Stimulated activated CD4-positive, alpha-beta T cell treated with anti-CD3 and anti-CD28 coated beads, Interleukin-12 subunit alpha, Interleukin-12 subunit beta, amount 100 ng/mL, for 24 hours (primary cell): ENCODE results near the gene ARMC6.
"Not testable (repeated sequence)": the region's sequence is repeated elsewhere in the genome, so short reads cannot be mapped to it uniquely, and the experiment has no call there.

ENCODE experiments used
- DNase-seq, 2 experiments: peaks; one replicate each; pipeline ENCODE4 v3.0.0-alpha.2; 2020; ENCODE audit warnings: low read depth in 2 of 2

Gene ARMC6

GRCh38 chr19:19074196-19074882 is 40.9 kb downstream of the ARMC6 start:
- DNase-seq, result no peak

DNA sequence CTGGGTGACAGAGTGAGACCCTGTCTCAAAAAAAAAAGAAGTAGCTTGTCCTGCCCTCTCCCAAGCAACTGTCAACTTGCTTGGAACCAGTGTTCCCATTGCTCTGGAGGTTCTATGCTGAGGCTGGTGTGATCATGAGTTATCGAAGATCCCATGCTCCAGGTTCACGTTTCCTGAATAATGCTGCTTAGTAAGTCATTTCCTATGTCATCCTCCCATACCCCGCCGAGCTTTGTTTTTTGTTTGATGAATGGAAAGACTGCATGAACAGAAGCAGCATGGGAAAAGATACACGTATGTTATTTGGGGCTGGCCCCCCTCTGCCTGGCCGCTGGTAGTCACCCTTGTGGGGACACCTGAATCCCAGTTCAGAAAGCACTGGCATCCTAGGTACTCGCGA is 41.7 kb downstream of the ARMC6 start:
- DNase-seq, result no peak

- DNase-seq, result no peak
These were observed 43.1 kb downstream of the ARMC6 start for GRCh38 chr19:19076476-19076875.

DNA sequence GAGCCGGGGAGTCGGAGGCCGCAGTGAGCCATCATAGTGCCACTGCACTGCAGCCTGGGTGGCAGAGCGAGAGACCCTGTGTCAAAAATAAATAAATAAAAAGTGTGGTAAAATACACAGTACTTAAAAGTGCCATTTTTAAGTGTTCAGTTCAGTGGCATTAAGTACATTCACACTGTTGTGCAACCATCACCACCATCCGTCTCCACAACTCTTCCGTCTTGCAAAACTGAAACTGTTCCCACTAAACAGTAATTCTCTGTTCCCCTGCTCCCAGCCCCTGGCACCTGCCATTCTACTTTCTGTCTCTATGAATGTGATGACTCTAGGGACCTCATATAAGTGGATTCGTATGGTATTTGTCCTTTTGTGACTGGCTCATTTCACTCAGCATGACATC is 43.7 kb downstream of the ARMC6 start:
- no peak for DNase-seq

DNA sequence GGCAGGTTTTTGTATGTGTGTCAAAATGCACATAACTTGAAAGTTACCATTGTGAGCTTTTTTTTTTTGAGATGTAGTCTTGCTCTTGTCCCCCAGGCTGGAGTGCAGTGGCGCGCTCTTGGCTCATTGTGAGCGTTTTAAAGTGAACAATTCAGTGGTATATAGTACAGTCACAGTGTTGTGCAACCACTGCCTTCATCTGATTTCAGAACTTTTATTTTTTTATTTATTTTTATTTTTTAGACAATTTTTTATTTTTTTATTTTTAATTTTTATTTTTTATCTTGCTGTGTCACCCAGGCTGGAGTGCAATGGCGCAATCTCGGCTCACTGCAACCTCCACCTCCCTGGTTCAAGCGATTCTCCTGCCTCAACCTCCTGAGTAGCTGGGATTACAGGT is 45.4 kb downstream of the ARMC6 start:
- no peak for DNase-seq

DNA sequence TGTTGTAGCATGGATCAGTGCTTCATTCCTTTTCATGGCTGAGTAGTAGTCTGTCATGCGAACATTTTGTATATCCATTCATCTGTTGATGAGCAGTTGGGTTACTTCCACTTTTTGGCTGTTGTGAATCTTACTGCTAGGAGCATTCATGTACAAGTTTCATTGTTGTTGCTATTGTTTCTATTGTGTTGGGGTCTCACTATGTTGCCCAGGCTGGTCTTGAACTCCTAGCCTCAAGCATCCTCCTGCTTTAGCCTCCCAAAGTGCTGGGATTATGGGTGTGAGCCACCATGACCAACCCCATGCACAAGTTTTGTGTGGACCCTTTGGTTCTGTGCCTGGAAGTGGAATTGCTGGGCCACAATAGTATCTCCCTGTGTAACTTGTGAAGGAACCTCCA is 46.2 kb downstream of the ARMC6 start:
- no peak for DNase-seq

- DNase-seq, result no peak
These were observed 48.3 kb downstream of the ARMC6 start for GRCh38 chr19:19081642-19082151.

DNA sequence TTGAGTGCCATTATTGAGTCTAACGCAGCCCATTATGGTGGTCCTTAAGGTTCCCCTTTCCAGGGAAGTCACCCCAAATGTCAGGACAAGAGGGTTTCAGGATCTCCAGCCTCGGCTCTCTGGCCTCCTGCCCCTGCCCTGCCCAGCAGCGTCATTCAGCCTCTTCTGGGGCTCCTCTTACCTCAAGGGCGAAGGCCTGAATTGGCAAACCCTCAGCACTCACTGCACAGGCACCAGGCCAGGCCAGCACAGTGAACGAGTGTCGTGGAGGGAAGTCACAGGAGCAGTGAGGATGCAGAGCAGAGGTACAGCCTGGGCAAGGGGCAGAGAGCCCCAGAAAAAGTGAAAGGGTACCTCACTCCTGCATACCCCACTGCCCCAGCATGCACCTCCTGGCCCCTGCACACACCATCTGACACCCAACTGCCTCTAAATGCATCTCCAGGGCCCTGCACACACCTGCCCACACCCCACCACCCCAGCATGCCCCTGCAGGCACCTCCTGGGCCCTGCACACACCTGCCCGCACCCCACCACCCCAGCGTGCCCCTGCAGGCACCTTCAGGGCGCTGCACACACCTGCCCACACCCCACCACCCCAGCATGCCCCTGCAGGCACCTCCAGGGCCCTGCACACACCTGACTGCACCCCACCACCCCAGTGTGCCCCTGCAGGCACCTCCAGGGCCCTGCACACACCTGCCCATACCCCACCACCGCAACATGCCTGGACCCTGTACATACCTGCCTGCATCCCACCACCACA is 50.2 kb downstream of the ARMC6 start:
- DNase-seq, result no peak

GRCh38 chr19:19087676-19088075 is 54.3 kb downstream of the ARMC6 start:
- DNase-seq, result no peak

DNA sequence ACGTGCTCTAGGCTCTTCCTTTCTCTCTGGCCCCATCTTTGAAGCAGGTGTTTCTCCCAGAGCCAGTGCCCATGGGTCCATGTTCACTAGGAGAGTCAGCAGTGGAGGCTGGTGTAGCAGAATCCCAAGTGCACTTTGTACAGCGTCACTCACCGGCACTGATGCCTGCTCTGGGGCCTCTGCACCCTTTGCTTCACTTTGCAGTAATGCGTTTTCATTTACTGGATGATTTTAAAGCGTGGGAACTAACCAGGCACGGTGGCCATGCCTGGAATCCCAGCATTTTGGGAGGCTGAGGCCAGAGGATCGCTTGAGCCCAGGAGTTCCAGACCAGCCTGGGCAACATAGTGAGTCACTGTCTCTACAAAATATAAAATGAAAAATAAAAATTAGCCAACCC is 61.1 kb downstream of the ARMC6 start:
- DNase-seq, result no peak

DNA sequence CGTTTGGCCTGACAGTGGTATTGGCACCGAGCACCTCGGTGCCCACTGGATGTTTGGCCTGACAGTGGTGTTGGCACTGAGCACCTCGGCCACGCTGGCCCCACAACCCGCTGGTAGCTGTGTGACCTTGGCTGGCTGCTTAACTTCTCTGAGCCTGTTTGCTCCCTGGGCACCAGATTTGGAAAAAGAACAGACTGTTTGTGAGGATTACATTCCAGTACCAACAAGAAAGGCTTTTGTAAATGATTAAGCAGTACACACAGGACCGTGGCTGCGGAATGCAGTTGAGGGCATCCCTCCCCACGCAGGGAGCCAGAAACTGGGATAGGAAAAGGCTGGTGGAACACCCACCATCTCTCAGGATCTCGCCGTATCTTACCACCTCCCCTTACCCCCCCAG is 62.3 kb downstream of the ARMC6 start:
- DNase-seq, result no peak

DNA sequence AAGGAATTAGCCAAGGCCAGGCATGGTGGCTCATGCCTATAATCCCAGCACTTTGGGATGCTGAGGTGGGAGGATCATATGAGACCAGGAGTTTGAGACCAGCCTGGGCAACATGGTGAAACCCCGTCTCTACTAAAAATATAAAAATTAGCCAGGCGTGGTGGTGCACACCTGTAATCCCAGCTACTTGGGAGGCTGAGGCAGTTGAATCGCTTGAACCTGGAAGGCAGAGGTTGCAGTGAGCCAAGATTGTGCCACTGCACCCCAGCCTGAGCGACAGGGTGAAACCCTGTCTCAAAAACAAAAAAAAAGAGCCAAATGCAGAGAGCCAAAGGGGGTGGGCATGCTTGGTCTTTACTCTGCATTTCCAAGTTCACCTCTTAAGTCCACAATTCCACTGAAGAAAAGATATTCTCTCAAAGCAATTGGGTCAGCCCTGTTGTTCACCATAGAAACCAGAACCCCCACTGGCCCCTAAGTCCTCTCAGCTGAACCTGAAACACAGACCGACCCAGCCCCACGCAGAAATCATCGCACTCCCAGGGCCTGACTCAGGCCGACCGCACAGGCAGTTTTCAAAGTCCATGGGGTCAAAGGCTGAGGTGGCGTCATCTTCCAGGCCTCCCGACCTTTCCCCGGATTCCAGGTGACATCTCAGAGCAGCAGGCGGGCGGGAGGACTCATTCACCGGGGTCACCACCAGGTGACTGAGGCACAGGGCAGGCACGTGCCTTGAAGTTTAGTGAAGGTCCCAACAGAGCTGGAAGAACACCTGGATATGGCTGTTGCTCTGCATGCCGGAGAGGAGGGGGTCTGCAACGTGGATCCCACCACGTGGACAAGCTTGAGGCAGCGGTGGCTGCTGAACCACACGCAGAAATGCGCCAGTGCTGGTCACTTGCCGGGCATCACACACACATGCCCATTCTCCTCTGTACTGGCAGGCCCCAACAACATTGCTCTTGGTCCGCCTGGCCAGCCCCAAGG is 63.5 kb downstream of the ARMC6 start:
- no peak for DNase-seq

DNA sequence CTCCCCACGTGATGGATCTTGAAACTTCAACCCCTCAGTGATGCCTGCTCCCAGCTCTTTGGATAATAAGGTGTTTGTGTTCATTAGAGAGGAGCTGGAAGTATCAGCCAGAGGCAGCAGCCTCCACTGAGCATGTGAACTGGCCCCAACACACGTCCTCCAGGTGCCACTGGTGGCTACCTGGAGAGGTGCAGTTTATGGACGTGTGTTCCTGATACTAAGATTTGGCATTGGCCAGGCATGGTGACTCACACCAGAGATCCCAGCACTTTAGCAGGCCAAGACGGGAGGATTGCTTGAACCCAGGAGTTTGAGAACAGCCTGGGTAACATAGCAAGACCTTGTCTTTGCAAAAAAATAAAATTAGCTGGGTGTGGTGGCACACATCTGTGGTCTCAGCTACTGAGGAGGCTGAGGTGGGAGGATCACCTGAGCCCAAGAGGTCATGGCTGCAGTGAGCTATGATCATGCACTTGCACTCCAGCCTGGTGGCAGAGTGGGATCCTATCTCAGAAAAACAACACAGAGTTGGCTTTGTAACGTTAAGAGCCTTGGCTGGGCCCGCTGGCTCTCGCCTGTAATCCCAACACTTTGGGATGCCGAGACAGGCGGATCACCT is 64.8 kb downstream of the ARMC6 start:
- DNase-seq, result no peak

DNA sequence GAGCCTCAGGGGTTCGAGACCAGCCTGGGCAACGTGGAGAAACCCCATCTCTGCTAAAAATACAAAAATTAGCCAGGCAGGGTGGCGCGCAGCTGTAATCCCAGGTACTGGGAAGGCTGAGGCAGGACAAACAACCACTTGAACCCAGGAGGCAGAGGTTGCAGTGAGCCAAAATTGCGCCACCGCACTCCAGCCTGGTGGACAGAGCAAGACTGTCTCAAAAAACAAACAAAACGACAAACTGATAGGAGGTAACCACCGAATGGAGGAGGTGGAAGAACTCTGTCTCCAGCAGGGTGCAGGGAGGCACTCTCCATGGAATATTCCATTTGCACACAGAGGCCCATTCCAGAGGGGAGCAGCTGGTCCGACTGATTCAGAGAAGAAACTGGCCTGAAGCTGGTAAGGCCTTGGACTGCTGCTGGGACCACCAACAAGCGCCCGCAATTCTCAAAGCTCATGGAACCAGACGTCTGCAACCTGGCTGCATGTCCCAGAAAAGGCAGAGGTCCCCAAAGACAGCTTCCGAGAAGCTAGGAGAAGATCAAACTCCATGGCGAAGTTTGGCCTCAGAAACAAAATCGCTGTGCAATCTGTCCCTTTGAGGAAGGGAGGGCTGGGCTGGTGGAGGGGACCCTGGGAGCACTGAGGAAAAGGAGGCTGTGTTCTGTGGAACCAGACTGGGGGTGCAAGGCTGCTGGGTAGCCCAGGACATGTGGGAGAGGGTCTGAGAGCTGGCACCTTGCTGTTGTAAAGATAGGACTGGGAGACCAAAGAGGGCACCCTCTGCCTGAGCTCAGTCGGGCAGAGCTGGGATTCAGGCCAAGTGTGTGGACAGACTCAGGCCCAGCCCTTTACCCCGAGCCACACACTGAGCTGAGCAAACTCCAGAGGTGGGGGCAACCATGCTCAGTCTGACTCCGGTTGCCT is 65.6 kb downstream of the ARMC6 start:
- no peak for DNase-seq

DNA sequence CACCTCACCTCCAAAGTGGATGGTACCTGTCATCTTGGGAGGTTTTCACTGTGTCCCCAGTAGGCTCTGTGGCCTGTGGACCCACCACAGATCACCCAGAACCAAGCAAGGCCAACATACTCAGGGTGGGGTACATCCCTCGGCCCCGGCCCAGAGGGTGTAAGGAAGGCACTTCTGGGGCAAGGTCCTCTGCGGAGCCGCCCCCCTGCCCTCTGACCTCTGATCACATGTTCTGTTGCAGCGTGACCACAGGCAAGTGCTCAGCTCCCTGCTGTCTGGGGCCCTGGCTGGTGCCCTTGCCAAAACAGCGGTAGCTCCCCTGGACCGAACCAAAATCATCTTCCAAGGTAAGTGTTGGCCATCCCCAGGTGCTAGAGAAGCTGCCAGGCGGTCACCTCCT is 68.1 kb downstream of the ARMC6 start:
- DNase-seq, result no peak

- not testable (repeated sequence) for DNase-seq
These were observed 69.2 kb downstream of the ARMC6 start for GRCh38 chr19:19102566-19102965.

DNA sequence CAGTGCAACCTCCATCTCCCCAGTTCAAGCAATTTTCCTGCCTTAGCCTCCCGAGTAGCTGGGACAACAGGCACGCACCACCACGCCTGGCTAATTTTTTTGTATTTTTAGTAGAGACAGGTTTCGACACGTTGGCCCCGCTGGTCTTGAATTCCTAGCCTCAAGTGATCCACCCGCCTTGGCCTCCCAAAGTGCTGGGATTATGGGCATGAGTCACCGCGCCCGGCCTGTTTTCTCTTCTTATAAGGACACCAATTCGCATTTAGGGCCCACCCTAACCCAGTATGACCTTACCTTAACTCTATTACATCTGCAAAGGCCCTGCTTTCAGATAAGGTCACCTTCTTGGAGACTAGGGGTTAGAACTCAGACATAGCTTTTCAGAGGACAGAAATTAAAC is 69.8 kb downstream of the ARMC6 start:
- no peak for DNase-seq

- DNase-seq, result no peak
These were observed 72.1 kb downstream of the ARMC6 start for GRCh38 chr19:19105365-19106055.

- DNase-seq, result no peak
These were observed 72.7 kb downstream of the ARMC6 start for GRCh38 chr19:19106056-19106551.

DNA sequence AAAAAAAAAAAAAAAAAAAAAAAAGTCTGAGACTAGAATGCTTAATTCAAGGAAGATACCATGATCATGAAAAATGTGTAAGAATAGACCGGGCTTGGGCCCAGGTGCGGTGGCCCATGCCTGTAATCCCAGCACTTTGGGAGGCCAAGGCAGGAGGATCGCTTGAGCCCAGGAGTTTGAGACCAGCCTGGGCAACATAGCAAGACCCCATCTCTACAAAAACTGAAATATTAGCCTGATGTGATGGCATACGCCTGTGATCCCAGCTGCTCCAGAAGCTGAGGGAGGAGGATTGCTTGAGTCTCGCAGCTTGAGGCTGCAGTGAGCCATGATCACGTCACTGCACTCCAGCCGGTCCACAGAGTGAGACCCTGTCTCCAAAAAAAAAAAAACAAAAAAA is 73.5 kb downstream of the ARMC6 start:
- DNase-seq, result not testable (repeated sequence)
